ENCODE results near the gene LPAR3.

- TF ChIP-seq POLR2A (IDR thresholded peaks at IDR 0.05), result no peak
- no peak for TF ChIP-seq CTCF (IDR thresholded peaks at IDR 0.05)
Observed at GRCh38 chr1:84844094-84844493, 48.9 kb downstream of the LPAR3 start.
